GM18511 (cell line): Measurements from ENCODE around the gene EPO.
"Not testable (repeated sequence)": the region's sequence is repeated elsewhere in the genome, so short reads cannot be mapped to it uniquely, and the experiment has no call there.

ENCODE experiments used
- ATAC-seq: cut with Tn5 transposase; IDR thresholded peaks from one replicate; pipeline ENCODE4 v1.9.1; 2021; ENCODE audit warnings: mild to moderate bottlenecking, moderate library complexity; ENCODE audit not compliant: unreplicated experiment

Gene EPO

GRCh38 chr7:100731937-100732636 is 11.8 kb downstream of the EPO start:
- no peak for ATAC-seq

DNA sequence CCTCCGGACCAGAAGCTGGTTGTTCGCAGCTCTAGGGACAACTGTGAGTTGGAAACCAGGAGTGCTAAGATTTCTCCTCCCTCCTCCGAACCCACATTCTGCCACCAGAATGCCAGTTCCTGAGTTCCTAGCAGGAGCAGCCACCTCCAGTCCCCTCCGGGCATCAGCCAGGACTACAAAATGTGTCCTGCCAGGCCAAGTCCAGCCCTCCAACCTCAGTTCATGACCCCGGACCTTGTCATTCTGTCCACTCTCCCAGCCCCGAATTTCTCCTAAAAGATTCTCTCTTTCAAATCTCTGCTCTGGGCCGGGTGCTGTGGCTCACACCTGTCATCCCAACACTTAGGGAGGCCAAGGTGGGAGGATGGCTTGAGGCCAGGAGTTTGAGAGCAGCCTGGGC is 15.5 kb downstream of the EPO start:
- ATAC-seq: no peak

GRCh38 chr7:100736671-100737070 is 16.4 kb downstream of the EPO start:
- ATAC-seq: no peak

- ATAC-seq: no peak
These were observed 19.7 kb downstream of the EPO start for GRCh38 chr7:100739934-100740333.

DNA sequence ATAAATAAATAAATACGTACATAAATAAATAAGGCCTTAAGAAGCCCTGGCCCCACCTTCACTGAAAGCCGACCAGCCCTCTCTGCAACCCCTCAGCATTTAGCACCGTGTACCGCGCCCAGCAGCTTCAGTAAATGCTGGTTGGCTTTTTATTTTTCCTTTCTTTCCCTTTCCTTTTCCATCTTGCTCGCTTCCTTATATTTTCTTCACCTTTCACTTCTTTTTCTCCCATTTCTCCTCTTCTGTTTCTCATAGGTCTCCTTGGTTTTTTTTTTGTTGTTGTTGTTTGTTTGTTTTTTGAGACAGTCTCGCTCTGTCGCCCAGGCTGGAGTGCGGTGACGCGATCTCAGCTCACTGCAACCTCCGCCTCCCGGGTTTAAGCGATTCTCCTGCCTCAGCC is 24.3 kb downstream of the EPO start:
- ATAC-seq: no peak

DNA sequence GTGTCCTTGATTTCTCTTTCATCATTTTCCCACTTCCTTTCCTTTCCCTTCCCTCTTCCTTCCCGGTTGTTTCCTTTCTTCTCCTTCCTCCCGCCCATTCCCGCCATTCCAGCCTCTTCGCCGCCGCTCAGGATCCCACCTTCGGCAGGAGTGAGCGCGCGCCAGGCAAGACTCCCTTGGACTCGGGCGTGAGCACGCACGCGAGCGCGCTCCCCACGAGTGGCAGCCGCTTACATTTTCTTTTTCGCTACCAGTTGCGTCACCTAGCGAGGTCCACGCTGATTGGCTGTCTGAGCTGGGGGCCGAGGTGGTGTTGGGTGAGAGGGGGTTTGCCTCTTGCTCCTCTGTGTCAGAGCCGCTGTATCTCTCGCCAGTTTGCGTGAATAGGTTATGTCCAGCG is 24.9 kb downstream of the EPO start:
- ATAC-seq: no peak

DNA sequence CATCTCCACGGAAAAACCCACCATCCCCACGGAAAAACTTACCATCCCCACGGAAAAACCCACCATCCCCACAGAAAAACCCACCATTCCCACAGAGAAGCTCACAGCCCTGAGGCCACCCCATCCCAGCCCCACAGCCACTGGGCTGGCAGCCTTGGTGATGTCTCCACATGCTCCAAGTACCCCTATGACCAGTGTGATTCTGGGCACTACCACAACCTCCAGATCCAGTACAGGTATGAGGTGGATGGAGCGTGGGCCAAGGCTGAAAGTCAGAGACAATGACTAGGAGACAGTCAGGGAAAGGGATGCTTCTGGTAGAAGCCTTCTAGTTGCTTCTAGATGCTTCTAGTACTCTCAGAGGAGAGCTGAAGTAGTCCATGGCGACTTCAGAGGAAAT is 32.7 kb downstream of the EPO start:
- ATAC-seq: no peak

DNA sequence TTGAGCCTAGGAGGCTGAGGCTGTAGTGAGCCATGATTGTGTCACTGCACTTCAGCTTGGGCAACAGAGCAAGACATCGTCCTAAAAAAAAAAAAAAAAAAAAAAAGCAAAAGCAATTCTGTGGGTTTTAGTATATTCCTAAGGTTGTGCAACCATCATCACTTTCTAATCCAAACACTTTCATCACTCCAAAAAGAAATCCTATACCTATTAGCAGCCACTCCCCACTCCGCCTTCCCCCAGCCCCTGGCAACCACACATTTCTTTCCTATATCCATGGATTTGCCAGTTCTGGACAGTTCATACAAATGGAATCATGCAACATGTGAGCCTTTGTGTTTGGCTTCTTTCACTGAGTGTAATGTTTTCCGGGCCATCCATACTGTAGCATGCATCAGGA is 33.5 kb downstream of the EPO start:
- no peak for ATAC-seq

DNA sequence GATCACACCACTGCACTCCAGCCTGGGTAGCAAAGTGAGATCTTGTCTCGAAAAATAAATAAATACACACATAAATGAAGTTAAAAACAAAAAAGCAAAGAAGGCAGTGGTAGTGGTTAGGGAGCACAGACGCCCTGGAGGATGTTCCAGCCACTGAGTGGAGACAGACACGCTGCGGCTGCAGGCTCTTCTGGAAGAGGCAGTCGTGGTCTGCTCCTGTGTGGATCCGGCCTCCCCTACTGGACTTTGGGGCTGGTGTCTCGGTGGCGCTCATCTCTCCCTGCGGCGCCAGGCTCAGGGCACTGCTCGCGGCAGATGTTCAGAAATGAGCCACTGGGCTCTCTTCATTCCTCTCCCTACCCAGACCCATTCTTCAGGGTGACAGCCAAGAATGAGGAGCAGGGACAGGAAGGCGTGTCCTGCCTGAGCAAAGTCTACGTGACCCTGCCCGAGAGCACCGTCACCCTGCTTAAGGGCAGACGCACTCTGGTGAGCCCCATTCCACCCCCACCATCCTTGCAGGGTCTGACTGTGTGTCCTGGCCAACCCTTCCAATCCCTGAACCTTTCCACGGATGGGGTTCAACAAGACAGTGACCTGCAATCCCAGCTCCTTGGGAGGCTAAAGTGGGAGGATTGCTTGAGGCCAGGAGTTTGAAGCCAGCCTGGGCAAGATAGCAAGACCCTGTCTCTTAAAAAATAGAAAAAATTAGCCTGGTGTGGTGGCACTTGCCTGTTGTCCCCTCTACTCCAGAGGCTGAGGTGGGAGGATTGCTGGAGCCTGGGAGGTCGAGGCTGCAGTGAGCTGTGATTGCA is 39.3 kb downstream of the EPO start:
- no peak for ATAC-seq

DNA sequence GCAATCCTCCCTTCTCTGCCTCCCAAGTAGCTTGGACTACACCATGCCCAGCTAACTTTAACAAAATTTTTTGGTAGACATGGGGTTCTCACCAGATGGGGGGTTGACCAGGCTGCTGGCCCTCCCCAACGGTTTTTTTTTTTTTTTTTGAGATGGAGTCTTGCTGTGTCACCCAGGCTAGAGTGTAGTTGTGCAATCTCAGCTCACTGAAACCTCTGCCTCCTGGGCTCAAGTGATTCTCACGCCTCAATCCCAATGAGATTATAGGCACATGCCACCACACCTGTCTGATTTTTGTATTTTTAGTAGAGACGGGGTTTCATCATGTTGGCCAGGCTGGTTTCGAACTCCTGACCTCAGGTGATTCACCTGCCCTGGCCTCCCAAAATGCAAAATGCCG is 42.6 kb downstream of the EPO start:
- ATAC-seq: not testable (repeated sequence)

DNA sequence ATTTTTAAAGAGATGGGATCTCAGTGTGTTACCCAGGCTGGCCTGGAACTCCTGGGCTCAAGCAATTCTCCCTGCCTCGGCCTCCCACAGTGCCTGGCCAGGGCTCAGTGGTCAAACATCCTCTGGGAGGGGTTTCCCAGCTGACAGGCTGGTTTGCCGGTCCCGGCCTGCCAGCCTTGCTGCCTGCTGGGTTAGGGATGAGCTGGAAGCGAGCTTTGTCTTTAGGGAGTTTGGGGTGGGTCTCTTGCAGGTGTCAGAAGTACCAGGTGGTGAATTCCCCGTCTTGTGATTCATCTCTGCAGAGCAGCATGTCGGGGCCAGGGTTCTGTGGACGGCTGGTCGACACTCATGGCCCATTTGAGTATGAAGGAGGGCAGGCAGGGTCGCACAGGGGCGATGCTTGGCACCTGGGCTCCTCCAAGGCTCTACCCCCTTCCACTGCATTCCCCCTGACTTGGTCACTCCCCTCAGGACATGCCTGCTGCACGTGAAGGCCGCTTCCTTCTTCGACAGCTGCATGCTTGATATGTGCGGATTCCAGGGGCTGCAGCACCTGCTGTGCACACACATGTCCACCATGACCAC is 43.4 kb downstream of the EPO start:
- ATAC-seq: no peak

- no peak for ATAC-seq
These were observed 44.6 kb downstream of the EPO start for GRCh38 chr7:100764841-100765240.

DNA sequence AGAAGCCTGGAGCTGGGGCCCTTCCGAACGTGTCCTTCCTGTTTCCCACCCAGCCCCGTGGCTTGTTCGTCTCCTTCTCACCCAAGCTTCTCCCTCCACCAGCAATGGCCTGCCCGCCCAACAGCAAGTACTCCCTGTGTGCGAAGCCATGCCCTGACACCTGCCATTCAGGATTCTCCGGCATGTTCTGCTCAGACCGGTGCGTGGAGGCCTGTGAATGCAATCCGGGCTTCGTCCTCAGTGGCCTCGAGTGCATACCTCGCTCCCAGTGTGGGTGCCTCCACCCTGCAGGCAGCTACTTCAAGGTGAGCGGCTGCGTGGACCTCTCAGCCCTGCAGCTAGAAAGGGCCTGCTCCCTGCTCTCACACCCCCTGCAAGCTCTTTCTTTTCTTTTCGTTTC is 45.0 kb downstream of the EPO start:
- ATAC-seq: no peak

- ATAC-seq: no peak
These were observed 48.5 kb downstream of the EPO start for GRCh38 chr7:100768784-100769183.
